HG02884 (cell line): ENCODE data around the gene TLR4.

Experiments
- ATAC-seq: cut with Tn5 transposase; IDR thresholded peaks from one replicate; pipeline ENCODE4 v1.9.1; 2021; ENCODE audit warnings: mild to moderate bottlenecking, moderate library complexity; ENCODE audit not compliant: unreplicated experiment

The TLR4 gene

GRCh38 chr9:117709936-117710335 is 5.7 kb downstream of the TLR4 start:
- ATAC-seq: no peak

GRCh38 chr9:117714282-117714681 is 10.1 kb downstream of the TLR4 start:
- ATAC-seq: no peak

GRCh38 chr9:117715411-117715989 is 11.3 kb downstream of the TLR4 start:
- no peak for ATAC-seq

DNA sequence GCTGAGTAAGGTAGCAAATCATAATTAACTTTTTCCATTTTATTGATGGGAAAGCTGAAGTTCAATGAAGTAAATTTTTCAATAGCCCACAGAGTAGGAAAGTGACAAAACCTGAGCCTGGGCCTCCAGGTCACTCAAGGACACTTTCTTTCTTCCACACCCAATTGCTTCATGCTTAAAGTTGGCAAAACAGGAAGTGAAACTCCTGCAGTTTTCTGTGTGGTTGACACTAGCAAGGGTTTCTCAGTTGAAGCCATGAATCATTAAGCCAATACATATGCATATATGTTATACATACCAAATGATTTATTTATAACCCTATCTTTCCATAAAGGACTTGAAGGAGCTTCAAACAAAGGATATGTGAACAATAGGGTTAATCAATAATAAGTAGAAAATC is 13.9 kb downstream of the TLR4 start:
- ATAC-seq: peak; percentile 99

DNA sequence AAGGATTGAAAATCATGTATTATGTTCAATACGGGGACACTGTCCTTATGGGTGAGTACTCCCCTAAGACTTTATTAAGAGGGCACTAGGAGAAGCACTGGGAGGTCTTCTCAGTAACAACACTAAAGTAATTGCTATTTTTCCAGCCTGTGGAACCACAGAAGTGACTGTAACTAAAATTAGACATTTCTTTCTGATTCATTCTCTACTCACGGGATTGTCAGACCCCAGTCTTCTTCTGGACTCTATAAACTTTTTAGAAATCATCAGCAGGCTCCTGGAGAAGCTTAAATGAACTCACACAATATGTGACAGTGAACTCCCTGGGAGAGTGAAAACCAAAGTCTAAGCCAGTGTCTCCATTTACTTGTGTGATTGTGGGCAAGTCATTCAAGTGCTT is 14.5 kb downstream of the TLR4 start:
- peak; percentile 1 for ATAC-seq

DNA sequence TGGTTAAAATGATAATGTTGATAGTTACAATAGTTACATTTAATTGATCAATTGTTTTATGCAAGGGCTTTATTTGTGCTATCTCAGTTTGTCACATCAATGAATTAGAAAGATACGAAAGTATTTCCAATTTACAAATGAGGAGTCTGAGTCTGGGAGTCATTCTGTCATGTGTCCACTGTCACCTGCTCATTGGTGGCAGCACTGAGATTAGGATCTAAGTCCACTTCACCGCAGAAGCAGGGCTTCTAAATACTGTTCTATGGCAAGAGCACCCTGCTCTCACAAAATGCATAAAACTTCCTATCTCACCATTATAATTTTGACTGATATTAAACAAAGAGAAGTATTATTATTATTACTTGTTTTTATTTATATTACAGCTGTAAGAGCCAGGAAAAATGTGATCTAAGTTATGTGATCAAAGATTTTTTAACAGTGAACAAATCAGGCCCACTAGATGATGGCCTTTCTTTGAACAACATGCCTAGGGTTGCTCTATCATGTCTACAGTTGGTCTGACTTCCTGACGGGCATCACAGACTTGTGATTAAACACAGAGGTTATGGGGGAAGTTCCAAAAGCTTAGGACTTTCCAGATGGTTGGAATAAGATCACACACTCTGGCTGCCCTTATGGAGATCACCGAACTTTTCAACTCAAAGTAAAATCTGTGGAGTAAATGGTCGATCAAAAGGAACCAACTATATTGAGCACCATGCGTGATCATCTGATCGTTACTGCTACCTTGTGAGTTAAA is 15.1 kb downstream of the TLR4 start:
- no peak for ATAC-seq

DNA sequence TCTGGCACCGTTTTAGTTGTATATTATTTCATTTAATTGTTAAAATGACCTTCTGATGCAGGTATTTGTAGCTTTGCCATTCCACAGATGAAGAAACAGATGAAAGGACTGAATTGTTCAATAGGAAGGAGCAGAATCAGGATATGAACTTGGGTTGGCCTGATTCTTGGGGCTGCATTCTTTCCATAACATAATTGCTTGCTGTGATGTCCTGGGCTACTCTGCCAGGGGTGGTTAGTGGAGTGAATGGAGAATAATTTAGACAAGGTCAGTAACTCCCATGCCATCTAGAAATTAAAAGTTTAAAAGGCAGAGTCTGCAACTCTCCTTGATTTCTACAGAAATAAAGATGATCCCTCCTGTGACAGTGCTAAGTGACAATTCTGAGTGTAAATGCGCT is 15.9 kb downstream of the TLR4 start:
- no peak for ATAC-seq

- no peak for ATAC-seq
Observed at GRCh38 chr9:117720555-117720954, 16.4 kb downstream of the TLR4 start.

DNA sequence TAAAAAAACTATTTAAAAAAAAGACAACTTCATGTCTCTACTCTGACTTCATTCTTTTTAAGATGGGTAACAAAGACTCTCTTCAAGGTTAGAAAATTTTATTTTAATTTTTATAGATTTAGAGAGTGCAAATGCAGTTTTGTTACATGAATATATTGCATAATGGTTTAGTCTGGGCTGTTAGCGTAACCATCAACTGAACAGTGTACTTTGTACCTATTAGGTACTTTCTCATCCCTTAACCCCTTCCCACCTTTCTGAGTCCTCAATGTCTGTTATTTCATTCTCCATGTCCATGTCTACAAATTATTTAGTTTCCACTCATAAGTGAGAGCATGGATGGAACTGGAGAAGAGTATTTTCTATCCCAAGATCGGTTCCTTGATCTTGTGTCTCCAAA is 16.8 kb downstream of the TLR4 start:
- no peak for ATAC-seq

DNA sequence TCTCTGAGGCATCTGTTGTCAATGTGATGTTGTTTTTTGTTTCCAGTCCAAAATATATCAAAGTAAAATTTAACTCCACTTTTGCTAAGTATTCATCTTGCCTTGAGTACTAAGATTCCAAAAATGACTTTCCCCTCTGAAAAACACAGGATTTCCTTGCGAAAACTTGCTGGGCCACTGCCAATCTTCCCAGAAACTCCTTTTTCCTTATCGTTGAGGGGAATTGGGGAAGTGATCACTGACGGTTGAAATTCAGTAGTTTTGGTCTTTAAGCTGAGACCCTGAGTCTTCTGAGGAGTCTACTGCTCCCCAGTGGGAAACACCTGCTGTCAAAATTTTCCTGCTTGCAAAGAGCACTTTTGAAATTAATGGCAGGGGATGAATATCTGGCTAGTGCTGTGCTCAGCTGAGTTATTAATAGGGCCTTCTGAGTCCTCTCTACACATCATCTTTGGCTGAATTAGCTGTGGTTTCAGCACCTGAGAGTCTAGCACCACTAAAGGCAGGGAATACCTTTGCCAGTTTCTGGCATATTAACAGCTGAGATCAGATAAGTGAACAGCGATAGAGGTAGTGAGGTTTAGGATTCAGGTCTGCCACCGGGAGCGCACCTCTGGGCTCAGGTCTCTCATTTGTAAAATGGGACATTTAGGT is 18.0 kb downstream of the TLR4 start:
- ATAC-seq: no peak

- no peak for ATAC-seq
Observed at GRCh38 chr9:117723986-117724625, 19.9 kb downstream of the TLR4 start.

DNA sequence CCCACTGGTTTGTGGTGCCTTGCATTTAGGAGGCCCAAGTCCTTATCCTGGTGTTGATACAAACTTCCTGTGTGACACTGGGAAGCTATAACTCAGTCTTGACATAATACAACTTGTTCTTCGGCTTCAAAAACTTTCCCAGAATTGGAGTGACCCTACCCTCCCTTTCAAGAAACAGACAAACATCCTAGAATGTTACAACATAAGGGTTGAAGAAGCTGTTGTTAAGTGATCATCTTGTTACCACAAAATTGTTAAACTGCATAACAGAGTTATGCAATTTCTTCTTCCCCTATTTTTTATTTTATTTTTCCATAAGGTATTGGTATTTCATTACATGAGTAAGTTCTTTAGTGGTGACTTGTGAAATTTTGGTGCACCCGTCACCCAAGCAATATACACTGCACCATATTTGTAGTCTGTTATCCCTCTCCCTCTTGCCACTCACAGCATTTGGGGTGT is 21.3 kb downstream of the TLR4 start:
- ATAC-seq: no peak

DNA sequence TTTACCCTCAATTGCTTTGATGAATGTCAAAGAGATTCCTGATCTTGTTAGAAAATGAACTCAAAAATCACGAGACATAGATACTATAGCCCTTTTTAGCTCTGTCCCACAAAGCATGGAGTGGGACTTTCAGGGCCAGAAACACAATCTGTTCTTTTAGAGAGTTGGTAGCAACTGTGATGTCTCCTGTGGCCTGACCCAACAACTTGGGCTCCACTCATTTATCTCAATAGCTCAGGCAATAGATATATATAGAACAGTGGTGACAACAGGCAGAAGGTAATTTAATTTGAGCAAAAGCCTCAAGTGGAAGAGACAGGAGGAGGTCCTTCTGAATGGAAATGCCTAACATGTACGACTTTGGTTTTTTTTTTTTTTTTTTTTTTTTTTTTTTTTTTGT is 25.2 kb downstream of the TLR4 start:
- no peak for ATAC-seq

DNA sequence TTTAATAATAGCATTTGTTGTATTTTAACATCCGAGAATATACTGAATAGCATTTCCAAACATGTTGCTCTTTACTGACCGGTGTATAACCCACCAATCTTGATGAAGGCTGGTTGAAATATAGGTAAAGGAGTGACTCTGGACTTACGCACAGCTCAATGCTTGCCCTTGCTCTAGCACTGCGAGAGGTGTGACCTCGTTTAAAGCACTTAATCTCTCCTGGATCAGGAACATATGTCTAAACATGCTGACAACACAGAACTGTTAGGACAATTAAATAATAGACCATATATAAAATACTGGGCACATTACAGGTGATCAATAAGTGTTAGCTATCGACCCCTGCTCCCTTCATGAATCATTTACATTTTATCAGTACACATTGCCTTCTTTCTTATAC is 28.3 kb downstream of the TLR4 start:
- no peak for ATAC-seq

- ATAC-seq: no peak
Observed at GRCh38 chr9:117733465-117733864, 29.3 kb downstream of the TLR4 start.

- ATAC-seq: no peak
Observed at GRCh38 chr9:117734082-117734481, 29.9 kb downstream of the TLR4 start.

- ATAC-seq: no peak
Observed at GRCh38 chr9:117734523-117735314, 30.5 kb downstream of the TLR4 start.

- no peak for ATAC-seq
Observed at GRCh38 chr9:117737721-117738226, 33.6 kb downstream of the TLR4 start.

GRCh38 chr9:117739206-117739605 is 35.0 kb downstream of the TLR4 start:
- ATAC-seq: no peak

- ATAC-seq: peak; percentile 52
Observed at GRCh38 chr9:117739624-117740347, 35.6 kb downstream of the TLR4 start.
